Fibroblast of pulmonary artery (primary cell): ENCODE results near the gene NOTO.

Experiments
- DNase-seq: peaks from one replicate; pipeline ENCODE4 v3.0.0-alpha.2; 2010; ENCODE audit warnings: low read depth
- H3K4me3 ChIP-seq: replicated peaks from 2 replicates; pipeline ENCODE4 v1.5.1; 2011; ENCODE audit warnings: low read depth, mild to moderate bottlenecking, control low read depth, low read length, moderate library complexity
- CTCF ChIP-seq: IDR thresholded peaks from 2 replicates; pipeline ENCODE4 v1.5.1; 2011; ENCODE audit warnings: mild to moderate bottlenecking, control low read depth, low read length, inconsistent platforms; ENCODE audit errors: missing control alignments

Gene NOTO

GRCh38 chr2:73253901-73254300 lies 51.5 kb downstream of the NOTO start:
- no peak for TF ChIP-seq CTCF
- H3K4me3 ChIP-seq, result no peak overlapping the region
- no peak for DNase-seq

- no peak for TF ChIP-seq CTCF
- no peak for DNase-seq
- H3K4me3 ChIP-seq, result no peak overlapping the region
Measured at GRCh38 chr2:73254343-73255006, 52.1 kb downstream of the NOTO start.

GRCh38 chr2:73255007-73255644 lies 52.8 kb downstream of the NOTO start:
- H3K4me3 ChIP-seq, result no peak overlapping the region
- no peak for TF ChIP-seq CTCF
- no peak for DNase-seq

- TF ChIP-seq CTCF, result no peak
- no peak for DNase-seq
- no peak overlapping the region for H3K4me3 ChIP-seq
Measured at GRCh38 chr2:73255907-73256617, 53.7 kb downstream of the NOTO start.

- DNase-seq, result no peak
- H3K4me3 ChIP-seq, result no peak overlapping the region
- no peak for TF ChIP-seq CTCF
Measured at GRCh38 chr2:73256618-73256922, 54.2 kb downstream of the NOTO start.

GRCh38 chr2:73257021-73257420 lies 54.6 kb downstream of the NOTO start:
- no peak for TF ChIP-seq CTCF
- no peak for DNase-seq
- H3K4me3 ChIP-seq, result no peak overlapping the region
